Measurements from ENCODE around the gene MYO1G.

MYO1G gene

GRCh38 chr7:44962483-44963251, 16.1 kb downstream of the MYO1G start:
- DNase-seq (ENCODE audit: low spot score), result peak; percentile 35
- TF ChIP-seq, protein P1, sequence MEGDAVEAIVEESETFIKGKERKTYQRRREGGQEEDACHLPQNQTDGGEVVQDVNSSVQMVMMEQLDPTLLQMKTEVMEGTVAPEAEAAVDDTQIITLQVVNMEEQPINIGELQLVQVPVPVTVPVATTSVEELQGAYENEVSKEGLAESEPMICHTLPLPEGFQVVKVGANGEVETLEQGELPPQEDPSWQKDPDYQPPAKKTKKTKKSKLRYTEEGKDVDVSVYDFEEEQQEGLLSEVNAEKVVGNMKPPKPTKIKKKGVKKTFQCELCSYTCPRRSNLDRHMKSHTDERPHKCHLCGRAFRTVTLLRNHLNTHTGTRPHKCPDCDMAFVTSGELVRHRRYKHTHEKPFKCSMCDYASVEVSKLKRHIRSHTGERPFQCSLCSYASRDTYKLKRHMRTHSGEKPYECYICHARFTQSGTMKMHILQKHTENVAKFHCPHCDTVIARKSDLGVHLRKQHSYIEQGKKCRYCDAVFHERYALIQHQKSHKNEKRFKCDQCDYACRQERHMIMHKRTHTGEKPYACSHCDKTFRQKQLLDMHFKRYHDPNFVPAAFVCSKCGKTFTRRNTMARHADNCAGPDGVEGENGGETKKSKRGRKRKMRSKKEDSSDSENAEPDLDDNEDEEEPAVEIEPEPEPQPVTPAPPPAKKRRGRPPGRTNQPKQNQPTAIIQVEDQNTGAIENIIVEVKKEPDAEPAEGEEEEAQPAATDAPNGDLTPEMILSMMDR (IDR thresholded peaks at IDR 0.05; ENCODE audit: extremely low read depth, missing control alignments), result no peak

DNA sequence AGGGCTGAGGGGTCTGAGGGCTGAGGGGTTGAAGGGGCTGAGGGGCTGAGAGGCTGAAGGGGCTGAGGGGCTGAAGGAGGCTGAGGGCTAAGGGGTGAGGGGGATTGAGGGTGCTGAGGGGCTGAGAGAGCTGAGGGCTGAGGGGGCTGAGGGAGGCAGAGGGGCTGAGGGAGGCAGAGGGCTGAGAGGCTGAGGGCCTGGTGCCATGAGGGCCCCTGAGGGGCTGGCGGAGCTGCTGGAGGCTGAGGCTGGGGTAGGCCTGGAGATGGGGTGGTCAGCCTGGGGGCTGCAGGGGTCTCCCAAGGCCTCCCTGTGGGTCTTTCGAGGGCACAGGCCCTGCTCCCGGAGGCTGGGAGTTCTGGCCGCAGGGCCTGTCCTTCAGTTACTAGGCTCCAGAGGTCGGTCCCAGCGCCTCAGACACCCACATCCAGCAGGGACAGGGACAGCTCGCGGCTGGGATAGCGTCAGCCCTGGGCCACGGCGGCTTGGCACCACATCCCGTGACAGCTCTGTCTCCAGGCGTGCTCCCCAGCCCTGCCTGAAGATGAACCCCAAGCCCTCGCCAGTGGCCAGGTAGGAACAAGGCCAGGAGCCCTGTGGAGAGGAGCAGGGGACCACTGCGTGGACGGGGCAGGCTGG, 16.9 kb downstream of the MYO1G start:
- DNase-seq (ENCODE audit: low spot score), result peak; percentile 54

DNA sequence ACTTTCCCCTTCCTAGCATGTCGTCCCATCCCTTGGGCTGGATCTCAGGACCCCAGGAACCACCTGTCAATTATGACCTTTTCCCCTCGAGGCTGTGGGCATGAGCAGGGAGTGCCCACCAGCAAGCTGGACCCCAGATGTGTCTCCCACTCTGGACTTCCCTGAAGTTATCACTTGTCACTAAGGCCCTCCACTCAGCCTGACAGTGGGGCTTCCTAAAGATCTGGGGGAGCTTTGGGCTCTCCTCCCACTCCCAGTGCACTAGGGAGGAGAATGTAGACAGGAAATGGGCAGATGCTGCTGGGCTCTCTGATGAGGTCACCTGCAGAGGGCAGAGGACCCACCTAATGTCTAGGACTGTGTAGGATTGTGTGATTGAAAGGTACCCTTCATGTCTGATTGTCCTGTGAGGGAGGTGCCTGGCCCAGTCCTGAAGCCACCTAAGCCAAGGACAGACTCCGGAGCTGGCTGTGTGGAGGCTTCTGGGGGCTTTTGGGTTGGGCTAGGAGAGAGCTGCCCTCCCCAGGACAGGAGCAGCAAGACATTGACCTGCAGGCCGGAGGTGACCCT, 18.7 kb downstream of the MYO1G start:
- TF ChIP-seq, protein P1 (IDR thresholded peaks at IDR 0.05; ENCODE audit: extremely low read depth, missing control alignments), result no peak
- no peak for DNase-seq (ENCODE audit: low spot score)

More for the DNA sequence above, 16.9 kb downstream of the MYO1G start:
- TF ChIP-seq, protein P1 (IDR thresholded peaks at IDR 0.05; ENCODE audit: extremely low read depth, missing control alignments), result no peak

DNA sequence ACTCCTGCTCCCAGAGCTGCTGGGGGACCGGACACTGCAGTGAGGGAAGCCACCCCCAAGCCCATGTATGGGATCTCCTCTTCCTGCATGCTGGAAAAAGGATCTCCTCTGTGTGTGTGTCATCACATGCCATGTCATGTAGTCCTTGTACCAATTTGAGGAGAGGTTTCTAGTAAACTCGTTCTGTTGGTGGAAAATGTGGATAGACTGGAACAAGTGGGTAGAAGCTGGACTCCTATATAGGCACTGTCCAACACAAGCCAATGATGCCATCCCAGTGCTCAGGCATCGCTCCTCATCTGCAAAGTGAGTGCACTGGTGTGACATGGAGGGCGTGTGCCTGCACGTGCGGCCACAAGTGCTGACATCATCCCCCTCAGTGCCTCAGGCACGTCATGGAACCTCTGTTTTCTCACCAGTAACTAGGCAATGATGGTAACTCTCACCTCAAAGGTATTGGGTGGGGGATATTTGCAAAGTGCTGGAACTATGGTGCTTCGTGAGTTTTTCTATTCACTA, 19.3 kb downstream of the MYO1G start:
- TF ChIP-seq, protein P1 (IDR thresholded peaks at IDR 0.05; ENCODE audit: extremely low read depth, missing control alignments), result no peak
- DNase-seq (ENCODE audit: low spot score), result no peak

- TF ChIP-seq, protein P1 (IDR thresholded peaks at IDR 0.05; ENCODE audit: extremely low read depth, missing control alignments), result no peak
- no peak for DNase-seq (ENCODE audit: low spot score)
Measured at GRCh38 chr7:44958645-44959344, 20.0 kb downstream of the MYO1G start.

DNA sequence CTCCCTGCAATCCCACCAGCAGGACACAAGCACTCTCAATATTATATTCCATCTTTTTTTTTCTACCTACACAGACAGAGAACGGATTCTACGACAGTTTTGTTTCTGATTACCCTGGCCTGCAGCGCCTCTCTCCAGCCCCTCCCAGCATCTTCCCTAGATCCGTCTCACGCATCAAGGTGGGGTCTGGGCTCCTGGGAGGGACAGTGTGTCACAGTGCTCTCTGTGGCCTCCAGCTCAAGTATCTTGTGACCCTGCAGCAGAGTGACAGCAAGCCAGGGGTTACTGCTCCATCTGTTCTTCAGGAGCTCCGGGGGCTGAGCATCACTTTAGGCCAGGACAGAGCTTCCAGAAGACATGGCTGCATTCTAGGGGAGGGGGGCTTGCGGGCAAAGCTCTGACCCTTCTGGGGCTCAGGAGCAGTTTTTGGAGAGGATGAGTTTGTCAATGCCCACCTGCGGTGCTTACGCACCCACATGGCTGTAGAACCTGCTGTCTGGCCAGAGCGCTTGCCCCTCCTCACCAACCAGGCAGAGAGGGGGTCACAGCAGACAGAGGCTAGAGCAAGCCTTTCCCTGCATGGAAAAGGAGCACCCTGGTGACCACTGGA, 22.6 kb downstream of the MYO1G start:
- DNase-seq (ENCODE audit: low spot score), result no peak
- TF ChIP-seq, protein P1 (IDR thresholded peaks at IDR 0.05; ENCODE audit: extremely low read depth, missing control alignments), result no peak
